ENCODE measurements around the gene THEM5.

THEM5 gene

DNA sequence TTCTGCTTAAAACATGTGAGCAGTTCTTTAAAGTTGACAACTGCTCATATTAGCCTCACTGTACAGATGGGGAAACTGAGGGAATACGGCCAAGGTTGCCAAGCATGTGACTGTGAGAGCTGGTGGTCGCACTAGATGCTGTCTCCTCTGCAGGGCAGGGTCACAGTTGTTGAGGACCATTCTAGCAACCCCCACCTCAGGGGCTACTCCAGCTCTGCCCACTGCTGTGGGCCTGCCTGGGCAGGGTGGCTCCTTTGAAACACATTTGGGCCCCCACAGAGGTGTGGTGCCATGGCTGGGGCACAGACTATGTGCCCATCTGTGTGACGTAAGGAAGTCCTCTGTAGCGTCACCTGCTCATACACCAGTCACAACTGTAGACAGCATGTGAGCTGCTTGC lies 779 bp downstream of the THEM5 start:
- Histone ChIP-seq H2BK5ac (ENCODE audit: low read length) (no peak overlapping the region), H3K56ac (ENCODE audit: low read length) (no peak overlapping the region), H3K27me3 (ENCODE audit: insufficient read depth, low read length, poor library complexity) (no peaks in the 10 kb centered on the region), H3K18ac (ENCODE audit: low read length) (no peak overlapping the region), H3K9ac (ENCODE audit: low read length) (no peak overlapping the region), H2BK120ac (ENCODE audit: low read depth, low read length) (no peak overlapping the region), H3K36me3 (ENCODE audit: control insufficient read depth, insufficient read depth, low read length) (no peaks in the 10 kb centered on the region), H3K23ac (ENCODE audit: low read length) (peak overlapping the region; percentile 45), H3K4me2 (ENCODE audit: low read length) (no peak overlapping the region), H4K8ac (ENCODE audit: low read depth, low read length) (no peak overlapping the region), H2AK5ac (ENCODE audit: low read length) (no peak overlapping the region), H3K4ac (ENCODE audit: low read depth, low read length) (no peak overlapping the region), H2BK15ac (replicated peaks; ENCODE audit: low read depth) (no peak overlapping the region), H3K79me1 (ENCODE audit: low read length) (no peaks in the 10 kb centered on the region), H3K4me1 (ENCODE audit: control insufficient read depth, low read depth, low read length) (no peaks in the 10 kb centered on the region), H3K27ac (ENCODE audit: low read depth, low read length) (no peak overlapping the region), H4K5ac (ENCODE audit: low read length) (no peak overlapping the region), H3K79me2 (ENCODE audit: control insufficient read depth, insufficient read depth, low read length) (no peaks in the 10 kb centered on the region), H3K4me3 (ENCODE audit: low read length) (no peak overlapping the region)
- DNase-seq: no peak
- WGBS (ENCODE audit: extremely low coverage, insufficient coverage, low lambda C conversion rate): no CpG with 5 or more reads among the region's 4 CpGs

DNA sequence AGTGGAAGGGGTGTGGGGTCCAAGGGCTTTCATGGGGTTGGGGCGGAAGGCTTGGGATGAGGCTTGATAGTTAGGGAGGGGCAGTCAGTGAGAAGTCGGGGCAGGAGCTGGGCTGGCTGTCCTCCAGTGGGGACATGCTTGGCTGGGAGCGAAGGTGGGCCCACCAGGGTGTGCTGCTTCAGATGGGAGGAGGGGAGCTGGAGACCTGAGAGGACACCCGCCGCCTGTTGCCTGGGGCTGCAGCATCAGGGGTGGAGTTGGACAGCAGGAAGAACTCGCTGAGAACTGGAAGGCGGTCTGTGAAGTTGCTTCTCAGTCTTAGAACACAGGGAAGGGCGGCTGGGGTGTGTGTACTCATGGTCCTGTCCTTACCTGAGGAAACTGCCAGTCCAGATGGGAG lies 1.6 kb downstream of the THEM5 start:
- H2BK5ac ChIP-seq (ENCODE audit: low read length): no peak overlapping the region
- no CpG with 5 or more reads among the region's 8 CpGs for WGBS (ENCODE audit: extremely low coverage, insufficient coverage, low lambda C conversion rate)

DNA sequence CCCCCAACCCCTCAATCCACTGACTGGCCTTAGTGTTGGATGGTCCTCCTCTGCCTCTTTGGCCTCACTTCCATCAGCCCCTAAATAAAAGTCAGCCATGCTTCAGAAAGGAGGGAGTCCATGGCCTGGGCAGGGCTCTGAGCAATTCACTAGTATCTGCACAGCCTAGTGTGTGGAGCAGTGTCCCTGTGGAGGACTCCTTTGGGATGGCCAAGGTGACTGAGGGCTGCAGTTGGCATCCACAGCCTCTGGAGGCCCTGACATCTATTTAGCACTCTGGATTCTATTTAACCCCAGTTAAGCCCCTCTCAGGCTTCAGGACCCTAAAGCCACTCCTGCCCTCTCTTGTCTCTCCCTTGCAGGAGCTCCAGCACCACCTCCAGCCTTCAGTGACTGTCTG lies 3.6 kb downstream of the THEM5 start:
- Histone ChIP-seq H2BK5ac (ENCODE audit: low read length) (no peak overlapping the region), H3K79me1 (ENCODE audit: low read length) (no peaks in the 10 kb centered on the region), H3K56ac (ENCODE audit: low read length) (no peak overlapping the region), H3K27ac (ENCODE audit: low read depth, low read length) (no peak overlapping the region), H3K36me3 (ENCODE audit: control insufficient read depth, insufficient read depth, low read length) (no peaks in the 10 kb centered on the region), H2BK120ac (ENCODE audit: low read depth, low read length) (no peak overlapping the region), H3K27me3 (ENCODE audit: insufficient read depth, low read length, poor library complexity) (no peaks in the 10 kb centered on the region), H3K4me1 (ENCODE audit: control insufficient read depth, low read depth, low read length) (no peaks in the 10 kb centered on the region), H3K4ac (ENCODE audit: low read depth, low read length) (no peak overlapping the region), H4K5ac (ENCODE audit: low read length) (no peak overlapping the region), H2BK15ac (replicated peaks; ENCODE audit: low read depth) (no peak overlapping the region), H3K4me2 (ENCODE audit: low read length) (no peak overlapping the region), H2AK5ac (ENCODE audit: low read length) (no peak overlapping the region), H3K18ac (ENCODE audit: low read length) (no peak overlapping the region), H4K8ac (ENCODE audit: low read depth, low read length) (no peak overlapping the region), H3K4me3 (ENCODE audit: low read length) (no peak overlapping the region), H3K79me2 (ENCODE audit: control insufficient read depth, insufficient read depth, low read length) (no peaks in the 10 kb centered on the region), H3K23ac (ENCODE audit: low read length) (no peak overlapping the region), H3K9ac (ENCODE audit: low read length) (no peak overlapping the region)
- no peak for DNase-seq

More for the DNA sequence above, 1.6 kb downstream of the THEM5 start:
- H2BK15ac ChIP-seq (replicated peaks; ENCODE audit: low read depth): no peak overlapping the region
- no peak overlapping the region for H3K9ac ChIP-seq (ENCODE audit: low read length)
- H3K4me1 ChIP-seq (ENCODE audit: control insufficient read depth, low read depth, low read length): no peaks in the 10 kb centered on the region
- no peak overlapping the region for H3K23ac ChIP-seq (ENCODE audit: low read length)
- H4K8ac ChIP-seq (ENCODE audit: low read depth, low read length): no peak overlapping the region
- DNase-seq: no peak
- H3K27me3 ChIP-seq (ENCODE audit: insufficient read depth, low read length, poor library complexity): no peaks in the 10 kb centered on the region
- no peaks in the 10 kb centered on the region for H3K79me2 ChIP-seq (ENCODE audit: control insufficient read depth, insufficient read depth, low read length)
- no peaks in the 10 kb centered on the region for H3K79me1 ChIP-seq (ENCODE audit: low read length)
- H2AK5ac ChIP-seq (ENCODE audit: low read length): no peak overlapping the region
- H2BK120ac ChIP-seq (ENCODE audit: low read depth, low read length): no peak overlapping the region
- H3K4me3 ChIP-seq (ENCODE audit: low read length): no peak overlapping the region
- no peak overlapping the region for H3K18ac ChIP-seq (ENCODE audit: low read length)
- no peak overlapping the region for H3K56ac ChIP-seq (ENCODE audit: low read length)
- no peak overlapping the region for H3K4ac ChIP-seq (ENCODE audit: low read depth, low read length)
- no peak overlapping the region for H3K27ac ChIP-seq (ENCODE audit: low read depth, low read length)
- no peaks in the 10 kb centered on the region for H3K36me3 ChIP-seq (ENCODE audit: control insufficient read depth, insufficient read depth, low read length)
- H4K5ac ChIP-seq (ENCODE audit: low read length): no peak overlapping the region
- H3K4me2 ChIP-seq (ENCODE audit: low read length): no peak overlapping the region

DNA sequence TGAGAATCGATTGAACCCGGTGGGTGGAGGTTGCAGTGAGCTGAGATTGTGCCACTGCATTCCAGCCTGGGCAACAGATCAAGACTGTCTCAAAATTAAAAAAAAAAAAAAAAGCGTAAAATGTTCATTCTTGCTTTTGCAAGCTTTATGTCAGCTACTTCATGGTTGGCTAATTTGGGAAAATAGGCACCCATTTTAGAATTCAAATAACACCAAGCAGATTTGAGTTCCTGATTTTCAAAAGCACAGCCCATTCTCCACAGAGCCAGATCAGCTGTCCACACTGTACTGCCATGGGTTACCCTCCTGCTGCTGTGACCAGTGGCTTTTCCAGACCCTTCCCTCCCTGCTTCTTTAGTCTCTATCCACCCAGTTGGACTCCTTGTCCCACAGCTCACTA lies 4.4 kb downstream of the THEM5 start:
- H3K79me1 ChIP-seq (ENCODE audit: low read length): no peaks in the 10 kb centered on the region
- no peak overlapping the region for H3K56ac ChIP-seq (ENCODE audit: low read length)
- no peaks in the 10 kb centered on the region for H3K27me3 ChIP-seq (ENCODE audit: insufficient read depth, low read length, poor library complexity)
- H4K8ac ChIP-seq (ENCODE audit: low read depth, low read length): no peak overlapping the region
- H4K5ac ChIP-seq (ENCODE audit: low read length): no peak overlapping the region
- H2BK5ac ChIP-seq (ENCODE audit: low read length): no peak overlapping the region
- no CpG with 5 or more reads among the region's 3 CpGs for WGBS (ENCODE audit: extremely low coverage, insufficient coverage, low lambda C conversion rate)
- H3K27ac ChIP-seq (ENCODE audit: low read depth, low read length): no peak overlapping the region
- no peaks in the 10 kb centered on the region for H3K4me1 ChIP-seq (ENCODE audit: control insufficient read depth, low read depth, low read length)
- no peak overlapping the region for H3K4me3 ChIP-seq (ENCODE audit: low read length)
- H2BK15ac ChIP-seq (replicated peaks; ENCODE audit: low read depth): no peak overlapping the region
- H3K23ac ChIP-seq (ENCODE audit: low read length): no peak overlapping the region
- no peak overlapping the region for H3K4me2 ChIP-seq (ENCODE audit: low read length)
- no peak overlapping the region for H3K18ac ChIP-seq (ENCODE audit: low read length)
- H3K79me2 ChIP-seq (ENCODE audit: control insufficient read depth, insufficient read depth, low read length): no peaks in the 10 kb centered on the region
- H2BK120ac ChIP-seq (ENCODE audit: low read depth, low read length): no peak overlapping the region
- DNase-seq: no peak
- no peak overlapping the region for H3K9ac ChIP-seq (ENCODE audit: low read length)
- H2AK5ac ChIP-seq (ENCODE audit: low read length): no peak overlapping the region
- no peaks in the 10 kb centered on the region for H3K36me3 ChIP-seq (ENCODE audit: control insufficient read depth, insufficient read depth, low read length)
- H3K4ac ChIP-seq (ENCODE audit: low read depth, low read length): no peak overlapping the region

DNA sequence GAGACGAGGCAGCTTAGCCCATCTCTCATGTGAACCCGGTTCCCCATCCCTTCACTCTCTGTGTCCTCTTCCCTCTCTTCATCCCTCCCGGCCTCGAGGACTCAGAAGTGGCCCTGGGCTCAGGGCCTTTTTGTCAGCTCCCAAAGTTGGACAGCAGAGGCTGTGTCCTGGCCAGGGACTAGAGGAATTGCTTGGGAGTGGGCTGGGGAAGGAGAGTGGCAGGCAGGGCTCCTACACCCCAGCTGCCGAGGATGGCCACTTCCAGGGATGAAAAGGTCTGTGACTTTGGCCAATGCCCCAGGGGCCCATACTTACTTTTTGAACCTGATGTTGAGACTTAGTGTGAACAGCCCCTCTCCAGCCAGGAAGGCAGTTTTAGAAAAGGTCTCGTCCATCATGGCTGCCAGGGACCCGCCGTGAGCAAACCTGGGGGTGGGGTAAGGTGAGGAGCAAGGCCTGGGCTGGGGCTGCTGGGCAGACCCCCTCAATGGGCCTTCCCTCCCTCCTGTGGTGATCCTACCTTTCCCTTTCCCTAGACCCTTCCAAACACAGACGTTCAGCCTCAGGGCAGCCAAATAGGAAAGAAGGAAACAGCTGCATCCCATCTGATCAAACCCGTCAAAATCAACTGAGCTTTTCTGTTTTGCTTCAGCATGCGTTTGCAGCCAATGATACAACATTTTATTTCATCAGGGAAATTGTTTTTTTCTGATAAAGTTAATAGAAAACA lies 5.5 kb downstream of the THEM5 start:
- Histone ChIP-seq H4K5ac (ENCODE audit: low read length) (no peak overlapping the region), H4K8ac (ENCODE audit: low read depth, low read length) (no peak overlapping the region), H3K27ac (ENCODE audit: low read depth, low read length) (no peak overlapping the region), H2BK120ac (ENCODE audit: low read depth, low read length) (no peak overlapping the region), H3K9ac (ENCODE audit: low read length) (no peak overlapping the region), H3K79me1 (ENCODE audit: low read length) (no peaks in the 10 kb centered on the region), H2BK5ac (ENCODE audit: low read length) (no peak overlapping the region), H3K18ac (ENCODE audit: low read length) (no peak overlapping the region), H2AK5ac (ENCODE audit: low read length) (no peak overlapping the region), H3K56ac (ENCODE audit: low read length) (no peak overlapping the region), H3K4me1 (ENCODE audit: control insufficient read depth, low read depth, low read length) (no peaks in the 10 kb centered on the region), H3K4me2 (ENCODE audit: low read length) (no peak overlapping the region), H3K79me2 (ENCODE audit: control insufficient read depth, insufficient read depth, low read length) (no peaks in the 10 kb centered on the region), H2BK15ac (replicated peaks; ENCODE audit: low read depth) (no peak overlapping the region), H3K36me3 (ENCODE audit: control insufficient read depth, insufficient read depth, low read length) (no peaks in the 10 kb centered on the region), H3K23ac (ENCODE audit: low read length) (no peak overlapping the region), H3K4me3 (ENCODE audit: low read length) (no peak overlapping the region), H3K4ac (ENCODE audit: low read depth, low read length) (no peak overlapping the region), H3K27me3 (ENCODE audit: insufficient read depth, low read length, poor library complexity) (no peaks in the 10 kb centered on the region)
- no peak for DNase-seq
- no CpG with 5 or more reads among the region's 11 CpGs for WGBS (ENCODE audit: extremely low coverage, insufficient coverage, low lambda C conversion rate)

DNA sequence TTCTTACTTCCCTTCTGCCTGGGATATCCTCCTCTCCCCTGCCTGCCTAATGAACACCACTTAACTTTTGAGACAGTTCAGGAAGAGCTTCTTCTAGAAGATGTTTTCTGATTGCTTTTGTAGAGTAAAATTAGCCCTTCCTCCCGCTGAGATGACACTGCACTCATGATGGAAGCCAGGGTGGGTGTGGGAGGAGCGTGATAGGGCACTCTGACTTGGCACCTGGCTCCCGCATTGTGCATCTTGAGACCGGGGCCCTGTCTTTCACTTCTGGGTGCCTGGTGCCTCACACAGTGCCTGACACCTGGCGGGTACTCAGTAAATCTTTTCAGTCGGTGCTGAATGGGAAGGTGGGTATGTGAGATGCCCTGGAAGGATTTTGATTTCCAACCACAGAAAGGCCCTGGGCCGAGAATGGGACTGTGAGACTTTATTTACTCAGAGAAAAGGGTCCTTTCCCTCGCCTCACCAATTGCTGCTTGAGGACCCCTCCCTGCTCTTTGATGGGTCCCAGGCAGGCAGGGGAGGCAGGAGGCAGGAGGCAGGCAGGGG lies 6.8 kb downstream of the THEM5 start:
- Histone ChIP-seq H2BK120ac (ENCODE audit: low read depth, low read length) (no peak overlapping the region), H2BK5ac (ENCODE audit: low read length) (no peak overlapping the region), H3K4ac (ENCODE audit: low read depth, low read length) (no peak overlapping the region), H3K4me1 (ENCODE audit: control insufficient read depth, low read depth, low read length) (no peaks in the 10 kb centered on the region), H3K4me2 (ENCODE audit: low read length) (no peak overlapping the region), H3K27ac (ENCODE audit: low read depth, low read length) (no peak overlapping the region), H4K8ac (ENCODE audit: low read depth, low read length) (no peak overlapping the region), H2BK15ac (replicated peaks; ENCODE audit: low read depth) (no peak overlapping the region), H3K36me3 (ENCODE audit: control insufficient read depth, insufficient read depth, low read length) (no peaks in the 10 kb centered on the region), H3K27me3 (ENCODE audit: insufficient read depth, low read length, poor library complexity) (no peaks in the 10 kb centered on the region), H3K56ac (ENCODE audit: low read length) (no peak overlapping the region), H3K23ac (ENCODE audit: low read length) (no peak overlapping the region), H3K79me2 (ENCODE audit: control insufficient read depth, insufficient read depth, low read length) (no peaks in the 10 kb centered on the region), H3K9ac (ENCODE audit: low read length) (no peak overlapping the region), H4K5ac (ENCODE audit: low read length) (no peak overlapping the region), H3K18ac (ENCODE audit: low read length) (no peak overlapping the region), H3K4me3 (ENCODE audit: low read length) (no peak overlapping the region), H2AK5ac (ENCODE audit: low read length) (no peak overlapping the region), H3K79me1 (ENCODE audit: low read length) (no peaks in the 10 kb centered on the region)
- DNase-seq: no peak
- WGBS (ENCODE audit: extremely low coverage, insufficient coverage, low lambda C conversion rate): no CpG with 5 or more reads among the region's 8 CpGs

Data from mesendoderm (in vitro differentiated cells).